HepG2 (cell line): ENCODE results near the gene MTRF1.

Source experiments
- BRCA1 ChIP-seq: sonication (generic); formaldehyde crosslinking; IDR thresholded peaks from 2 replicates; pipeline ENCODE4 v1.4.0; 2020; ENCODE audit warnings: missing genetic modification reagents
- CREB1 ChIP-seq, 2 experiments: fragments of 450-650 bp in 1 of 2; IDR thresholded peaks; 2 replicates each; pipeline ENCODE4 v1.6.1; 2016 to 2017; ENCODE audit warnings: control low read depth in 1 of 2, mild to moderate bottlenecking in 1 of 2, missing compliant biosample characterization in 1 of 2, missing genetic modification characterization in 1 of 2
- FOXA1 ChIP-seq, 2 experiments: fragments of 450-650 bp in 1 of 2; sonication (generic) in 1 of 2; formaldehyde crosslinking in 1 of 2; IDR thresholded peaks; 2 replicates each; pipeline versions ENCODE4 v1.4.0 to v1.6.1; 2016 to 2020; ENCODE audit warnings: missing genetic modification reagents in 1 of 2
- MXI1 ChIP-seq: IDR thresholded peaks from 3 replicates; pipeline ENCODE4 v1.6.1; 2012; ENCODE audit warnings: low read depth, low read length, inconsistent platforms, borderline replicate concordance
- POLR2A ChIP-seq, 2 experiments: IDR thresholded peaks; 2 replicates each; pipeline ENCODE4 v1.6.1; 2011; ENCODE audit warnings: low read depth in 2 of 2, low read length in 2 of 2, mild to moderate bottlenecking in 1 of 2, moderate library complexity in 1 of 2; ENCODE audit not compliant: insufficient read depth in 1 of 2
- POLR2AphosphoS5 ChIP-seq: IDR thresholded peaks from 2 replicates; pipeline ENCODE4 v1.6.1; 2012; ENCODE audit warnings: low read depth, low read length
- TOE1 ChIP-seq: sonication (generic); formaldehyde crosslinking; IDR thresholded peaks from 2 replicates; pipeline ENCODE4 v1.4.0; 2020; ENCODE audit warnings: mild to moderate bottlenecking, missing genetic modification reagents
- ZBTB1 ChIP-seq: sonication (generic); formaldehyde crosslinking; IDR thresholded peaks from 2 replicates; pipeline ENCODE4 v1.4.0; 2020; ENCODE audit warnings: missing genetic modification reagents, borderline replicate concordance
- ZNF274 ChIP-seq: sonication (generic); formaldehyde crosslinking; IDR thresholded peaks from 2 replicates; pipeline ENCODE4 v1.5.1; 2020; ENCODE audit warnings: mild to moderate bottlenecking, missing genetic modification reagents
- ZNF572 ChIP-seq: sonication (generic); formaldehyde crosslinking; IDR thresholded peaks from 2 replicates; pipeline ENCODE4 v1.5.1; 2020; ENCODE audit warnings: mild to moderate bottlenecking, missing genetic modification reagents
- ZNF768 ChIP-seq: sonication (generic); formaldehyde crosslinking; IDR thresholded peaks from 2 replicates; pipeline ENCODE4 v1.4.0; 2020; ENCODE audit warnings: missing genetic modification reagents
- TF ChIP-seq, protein P1 (sequence below): sonication (generic); formaldehyde crosslinking; IDR thresholded peaks from 2 replicates; pipeline ENCODE4 v1.5.0; 2020; ENCODE audit warnings: mild to moderate bottlenecking, missing genetic modification reagents, moderate library complexity
- TF ChIP-seq, protein P2 (sequence below): sonication (generic); formaldehyde crosslinking; IDR thresholded peaks from 2 replicates; pipeline ENCODE4 v1.4.0; 2020; ENCODE audit warnings: missing genetic modification reagents
- TF ChIP-seq, protein P3 (sequence below): sonication (generic); formaldehyde crosslinking; IDR thresholded peaks from 2 replicates; pipeline ENCODE4 v1.4.0; 2020; ENCODE audit warnings: missing genetic modification reagents

DNA sequence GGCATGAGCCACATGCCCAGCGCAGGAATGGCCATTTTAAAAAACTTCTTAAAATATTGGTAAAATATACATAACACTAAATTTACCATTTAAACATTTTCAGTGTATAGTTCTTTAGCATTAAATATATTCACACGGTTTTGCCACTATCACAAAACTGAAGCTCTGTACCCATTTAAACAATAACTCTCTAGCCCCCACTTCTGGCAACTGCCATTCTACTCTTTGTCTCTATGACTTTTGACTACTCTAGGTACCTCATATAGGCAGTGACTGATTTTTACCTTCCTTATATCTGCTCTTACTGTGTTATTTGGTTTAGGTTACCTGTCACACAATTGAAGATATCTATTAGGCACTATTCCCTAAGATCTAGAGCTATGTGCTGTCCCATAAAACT, 66.8 kb downstream of the MTRF1 start:
- TF ChIP-seq POLR2AphosphoS5 (no peak), TOE1 (CRISPR knock-in tag) (no peak), FOXA1 (IDR thresholded peaks at IDR 0.05) (no peak), FOXA1 (CRISPR knock-in tag; IDR thresholded peaks at IDR 0.05) (no peak), ZNF274 (CRISPR knock-in tag) (no peak), MXI1 (no peak), POLR2A (IDR thresholded peaks at IDR 0.05; ENCODE audit: insufficient read depth in 1 of 2, low read depth in 2 of 2, low read length in 2 of 2) (no peak), BRCA1 (no peak), ZNF768 (CRISPR knock-in tag) (no peak), ZBTB1 (CRISPR knock-in tag) (no peak), ZNF572 (CRISPR knock-in tag) (no peak), CREB1 (IDR thresholded peaks at IDR 0.05) (no peak), CREB1 (CRISPR knock-in tag; IDR thresholded peaks at IDR 0.05) (no peak)
- TF ChIP-seq, protein P1, sequence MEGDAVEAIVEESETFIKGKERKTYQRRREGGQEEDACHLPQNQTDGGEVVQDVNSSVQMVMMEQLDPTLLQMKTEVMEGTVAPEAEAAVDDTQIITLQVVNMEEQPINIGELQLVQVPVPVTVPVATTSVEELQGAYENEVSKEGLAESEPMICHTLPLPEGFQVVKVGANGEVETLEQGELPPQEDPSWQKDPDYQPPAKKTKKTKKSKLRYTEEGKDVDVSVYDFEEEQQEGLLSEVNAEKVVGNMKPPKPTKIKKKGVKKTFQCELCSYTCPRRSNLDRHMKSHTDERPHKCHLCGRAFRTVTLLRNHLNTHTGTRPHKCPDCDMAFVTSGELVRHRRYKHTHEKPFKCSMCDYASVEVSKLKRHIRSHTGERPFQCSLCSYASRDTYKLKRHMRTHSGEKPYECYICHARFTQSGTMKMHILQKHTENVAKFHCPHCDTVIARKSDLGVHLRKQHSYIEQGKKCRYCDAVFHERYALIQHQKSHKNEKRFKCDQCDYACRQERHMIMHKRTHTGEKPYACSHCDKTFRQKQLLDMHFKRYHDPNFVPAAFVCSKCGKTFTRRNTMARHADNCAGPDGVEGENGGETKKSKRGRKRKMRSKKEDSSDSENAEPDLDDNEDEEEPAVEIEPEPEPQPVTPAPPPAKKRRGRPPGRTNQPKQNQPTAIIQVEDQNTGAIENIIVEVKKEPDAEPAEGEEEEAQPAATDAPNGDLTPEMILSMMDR (CRISPR knock-in tag), result peak; percentile 45
- TF ChIP-seq, protein P2, sequence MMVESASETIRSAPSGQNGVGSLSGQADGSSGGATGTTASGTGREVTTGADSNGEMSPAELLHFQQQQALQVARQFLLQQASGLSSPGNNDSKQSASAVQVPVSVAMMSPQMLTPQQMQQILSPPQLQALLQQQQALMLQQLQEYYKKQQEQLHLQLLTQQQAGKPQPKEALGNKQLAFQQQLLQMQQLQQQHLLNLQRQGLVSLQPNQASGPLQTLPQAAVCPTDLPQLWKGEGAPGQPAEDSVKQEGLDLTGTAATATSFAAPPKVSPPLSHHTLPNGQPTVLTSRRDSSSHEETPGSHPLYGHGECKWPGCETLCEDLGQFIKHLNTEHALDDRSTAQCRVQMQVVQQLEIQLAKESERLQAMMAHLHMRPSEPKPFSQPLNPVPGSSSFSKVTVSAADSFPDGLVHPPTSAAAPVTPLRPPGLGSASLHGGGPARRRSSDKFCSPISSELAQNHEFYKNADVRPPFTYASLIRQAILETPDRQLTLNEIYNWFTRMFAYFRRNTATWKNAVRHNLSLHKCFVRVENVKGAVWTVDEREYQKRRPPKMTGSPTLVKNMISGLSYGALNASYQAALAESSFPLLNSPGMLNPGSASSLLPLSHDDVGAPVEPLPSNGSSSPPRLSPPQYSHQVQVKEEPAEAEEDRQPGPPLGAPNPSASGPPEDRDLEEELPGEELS (CRISPR knock-in tag), result no peak
- TF ChIP-seq, protein P3, sequence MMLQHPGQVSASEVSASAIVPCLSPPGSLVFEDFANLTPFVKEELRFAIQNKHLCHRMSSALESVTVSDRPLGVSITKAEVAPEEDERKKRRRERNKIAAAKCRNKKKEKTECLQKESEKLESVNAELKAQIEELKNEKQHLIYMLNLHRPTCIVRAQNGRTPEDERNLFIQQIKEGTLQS, result no peak
